ENCODE results near the gene ME1.

DNA sequence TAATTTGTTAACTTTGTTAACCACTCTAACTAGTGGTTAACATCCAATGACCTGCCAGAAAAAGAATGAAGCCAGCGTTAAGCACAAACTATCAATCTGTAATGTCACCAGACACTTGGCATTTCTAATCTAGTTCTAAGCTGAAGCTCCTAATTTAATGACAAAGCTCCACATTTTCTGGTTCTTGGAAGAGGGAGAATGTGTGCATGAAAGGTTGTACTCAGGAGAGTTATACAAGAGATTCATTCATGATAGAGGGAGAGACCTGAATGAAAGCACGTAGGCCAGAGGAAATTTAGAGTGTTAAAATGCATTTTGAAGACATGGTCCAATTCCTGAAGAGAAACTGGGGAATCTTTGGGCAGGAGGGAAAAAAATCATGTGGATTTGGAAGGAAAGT lies 8.3 kb upstream of the ME1 start:
- no peak for TF ChIP-seq EZH2 (IDR thresholded peaks at IDR 0.05; ENCODE audit: insufficient read depth, poor library complexity, severe bottlenecking)
- TF ChIP-seq EZH2phosphoT487 (IDR thresholded peaks at IDR 0.05; ENCODE audit: insufficient read depth, low read depth) = no peak

Measured in GM23248 (cell line).